Ishikawa (cell line): ENCODE data around the gene ZBED5.

Source experiments
- CEBPB ChIP-seq: IDR thresholded peaks from 2 replicates; pipeline ENCODE4 v1.6.1; 2012
- CREB1 ChIP-seq: IDR thresholded peaks from 2 replicates; pipeline ENCODE4 v1.6.1; 2012; ENCODE audit warnings: low read depth
- EGR1 ChIP-seq: IDR thresholded peaks from 2 replicates; pipeline ENCODE4 v1.6.1; 2012
- EP300 ChIP-seq: IDR thresholded peaks from 2 replicates; pipeline ENCODE4 v1.6.1; 2012; ENCODE audit warnings: borderline replicate concordance
- FOXM1 ChIP-seq: IDR thresholded peaks from 2 replicates; pipeline ENCODE4 v1.6.1; 2012; ENCODE audit warnings: low read depth, borderline replicate concordance
- MAX ChIP-seq: IDR thresholded peaks from 2 replicates; pipeline ENCODE4 v1.6.1; 2012
- NFIC ChIP-seq: IDR thresholded peaks from 2 replicates; pipeline ENCODE4 v1.6.1; 2012
- RAD21 ChIP-seq: IDR thresholded peaks from 2 replicates; pipeline ENCODE4 v1.6.1; 2012; ENCODE audit warnings: low read depth
- REST ChIP-seq: IDR thresholded peaks from 2 replicates; pipeline ENCODE4 v1.6.1; 2012; ENCODE audit warnings: low read depth, mild to moderate bottlenecking
- TAF1 ChIP-seq: IDR thresholded peaks from 2 replicates; pipeline ENCODE4 v1.6.1; 2012; ENCODE audit warnings: low read depth, mild to moderate bottlenecking
- TCF12 ChIP-seq: IDR thresholded peaks from 2 replicates; pipeline ENCODE4 v1.6.1; 2012; ENCODE audit warnings: low read depth
- TEAD4 ChIP-seq: IDR thresholded peaks from 2 replicates; pipeline ENCODE4 v1.6.1; 2012
- USF1 ChIP-seq: IDR thresholded peaks from 2 replicates; pipeline ENCODE4 v1.6.1; 2012
- YY1 ChIP-seq: IDR thresholded peaks from 2 replicates; pipeline ENCODE4 v1.6.1; 2012; ENCODE audit warnings: low read depth
- ZBTB7A ChIP-seq: IDR thresholded peaks from 2 replicates; pipeline ENCODE4 v1.6.1; 2012; ENCODE audit warnings: low read depth

The ZBED5 gene

GRCh38 chr11:10865837-10866270 lies 8.0 kb upstream of the ZBED5 start:
- TF ChIP-seq REST: no peak
- no peak for TF ChIP-seq RAD21
- no peak for TF ChIP-seq CREB1
- TF ChIP-seq EGR1: no peak
- no peak for TF ChIP-seq ZBTB7A
- no peak for TF ChIP-seq USF1
- no peak for TF ChIP-seq TEAD4
- no peak for TF ChIP-seq FOXM1
- no peak for TF ChIP-seq CEBPB
- TF ChIP-seq EP300: no peak
- no peak for TF ChIP-seq TCF12
- TF ChIP-seq MAX: no peak
- TF ChIP-seq NFIC: no peak
- TF ChIP-seq TAF1: no peak
- no peak for TF ChIP-seq YY1

- TF ChIP-seq YY1 (no peak), ZBTB7A (no peak), NFIC (no peak), USF1 (no peak), CREB1 (no peak), RAD21 (no peak)
These were observed 6.8 kb upstream of the ZBED5 start for GRCh38 chr11:10864688-10865087.

- no peak for TF ChIP-seq NFIC
- no peak for TF ChIP-seq TCF12
- no peak for TF ChIP-seq EP300
- no peak for TF ChIP-seq FOXM1
- no peak for TF ChIP-seq ZBTB7A
These were observed 4.6 kb upstream of the ZBED5 start for GRCh38 chr11:10862446-10862845.

GRCh38 chr11:10861799-10862198 lies 3.9 kb upstream of the ZBED5 start:
- TF ChIP-seq FOXM1 (no peak), TAF1 (no peak), EP300 (no peak), EGR1 (no peak), CEBPB (no peak), RAD21 (no peak), TCF12 (no peak), TEAD4 (no peak), MAX (no peak), YY1 (no peak), USF1 (no peak), ZBTB7A (no peak)

GRCh38 chr11:10861047-10861446 lies 3.2 kb upstream of the ZBED5 start:
- TF ChIP-seq REST (no peak), CEBPB (no peak), YY1 (no peak), FOXM1 (no peak), TCF12 (no peak), USF1 (no peak), RAD21 (no peak), CREB1 (no peak), EGR1 (no peak), EP300 (no peak), MAX (no peak), ZBTB7A (no peak), TEAD4 (no peak), TAF1 (no peak), NFIC (no peak)
